ENCODE data around the gene MTNR1A.

MTNR1A gene

DNA sequence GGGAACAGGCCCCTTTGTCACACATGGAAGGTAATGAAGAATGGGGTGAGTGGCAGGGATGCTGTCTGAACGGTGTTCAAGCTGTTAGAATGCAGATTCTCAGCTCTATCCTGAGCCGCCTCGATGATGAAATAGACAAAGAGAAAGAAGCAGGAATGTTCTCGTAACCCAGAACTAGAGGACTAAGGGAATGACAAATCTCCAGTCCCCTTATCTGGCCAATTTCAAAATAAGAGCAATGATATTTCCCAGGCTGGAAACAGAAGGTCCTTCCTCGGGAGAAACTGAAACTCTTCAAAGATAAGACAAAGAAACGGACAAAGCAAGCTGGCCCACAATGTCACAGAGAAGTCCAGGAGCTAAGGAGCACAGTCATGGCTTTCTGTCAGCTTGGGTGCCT lies 29.5 kb upstream of the MTNR1A start:
- TF ChIP-seq CTCF (IDR thresholded peaks at IDR 0.05; ENCODE audit: poor library complexity, severe bottlenecking): no peak
- no peaks in the 10 kb centered on the region for H3K4me1 ChIP-seq (ENCODE audit: insufficient read depth, poor library complexity, severe bottlenecking)
- no peaks in the 10 kb centered on the region for H3K27me3 ChIP-seq (ENCODE audit: insufficient read depth, poor library complexity, severe bottlenecking)
- ATAC-seq (ENCODE audit: low read depth) (no peak), DNase-seq (ENCODE audit: low spot score) (no peak)
- H3K9me3 ChIP-seq (ENCODE audit: severe bottlenecking): no peaks in the 10 kb centered on the region
- H3K4me3 ChIP-seq (ENCODE audit: severe bottlenecking): no peak overlapping the region
- H3K27ac ChIP-seq (ENCODE audit: poor library complexity, severe bottlenecking): no peak overlapping the region
- peaks cover 74% of the 10 kb centered on the region for H3K36me3 ChIP-seq (ENCODE audit: low read depth)

DNA sequence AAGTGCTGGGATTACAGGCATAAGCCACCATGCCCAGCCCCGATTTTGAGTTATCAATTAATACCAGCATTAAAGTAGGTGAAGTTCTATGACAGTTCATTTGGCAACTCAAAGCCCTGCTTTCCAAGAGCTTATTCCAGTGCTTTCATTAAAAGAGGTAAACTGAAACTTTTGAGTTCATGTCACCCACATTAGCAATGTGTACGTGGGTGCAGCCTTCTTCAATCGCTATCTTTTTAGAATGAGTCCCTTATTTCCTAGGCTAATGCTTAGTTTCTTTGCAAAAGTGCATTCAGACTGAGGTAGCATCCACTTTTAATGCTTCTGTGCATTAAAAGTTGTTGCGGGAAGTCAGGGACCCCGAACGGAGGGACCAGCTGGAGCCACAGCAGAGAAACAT lies 26.1 kb upstream of the MTNR1A start:
- ATAC-seq (ENCODE audit: low read depth) (no peak), DNase-seq (ENCODE audit: low spot score) (no peak)
- no peaks in the 10 kb centered on the region for H3K9me3 ChIP-seq (ENCODE audit: severe bottlenecking)
- H3K4me3 ChIP-seq (ENCODE audit: severe bottlenecking): no peak overlapping the region
- no peaks in the 10 kb centered on the region for H3K27me3 ChIP-seq (ENCODE audit: insufficient read depth, poor library complexity, severe bottlenecking)
- peaks cover 39% of the 10 kb centered on the region for H3K36me3 ChIP-seq (ENCODE audit: low read depth)
- no peak for TF ChIP-seq CTCF (IDR thresholded peaks at IDR 0.05; ENCODE audit: poor library complexity, severe bottlenecking)
- H3K27ac ChIP-seq (ENCODE audit: poor library complexity, severe bottlenecking): no peak overlapping the region
- no peaks in the 10 kb centered on the region for H3K4me1 ChIP-seq (ENCODE audit: insufficient read depth, poor library complexity, severe bottlenecking)

GRCh38 chr4:186580669-186581068 lies 25.3 kb upstream of the MTNR1A start:
- ATAC-seq (ENCODE audit: low read depth): no peak
- no peak for TF ChIP-seq CTCF (IDR thresholded peaks at IDR 0.05; ENCODE audit: poor library complexity, severe bottlenecking)
- Histone ChIP-seq H3K9me3 (ENCODE audit: severe bottlenecking) (no peaks in the 10 kb centered on the region), H3K27ac (ENCODE audit: poor library complexity, severe bottlenecking) (no peak overlapping the region), H3K36me3 (ENCODE audit: low read depth) (peaks cover 31% of the 10 kb centered on the region), H3K4me3 (ENCODE audit: severe bottlenecking) (no peak overlapping the region), H3K27me3 (ENCODE audit: insufficient read depth, poor library complexity, severe bottlenecking) (no peaks in the 10 kb centered on the region), H3K4me1 (ENCODE audit: insufficient read depth, poor library complexity, severe bottlenecking) (no peaks in the 10 kb centered on the region)
- DNase-seq (ENCODE audit: low spot score): no peak

DNA sequence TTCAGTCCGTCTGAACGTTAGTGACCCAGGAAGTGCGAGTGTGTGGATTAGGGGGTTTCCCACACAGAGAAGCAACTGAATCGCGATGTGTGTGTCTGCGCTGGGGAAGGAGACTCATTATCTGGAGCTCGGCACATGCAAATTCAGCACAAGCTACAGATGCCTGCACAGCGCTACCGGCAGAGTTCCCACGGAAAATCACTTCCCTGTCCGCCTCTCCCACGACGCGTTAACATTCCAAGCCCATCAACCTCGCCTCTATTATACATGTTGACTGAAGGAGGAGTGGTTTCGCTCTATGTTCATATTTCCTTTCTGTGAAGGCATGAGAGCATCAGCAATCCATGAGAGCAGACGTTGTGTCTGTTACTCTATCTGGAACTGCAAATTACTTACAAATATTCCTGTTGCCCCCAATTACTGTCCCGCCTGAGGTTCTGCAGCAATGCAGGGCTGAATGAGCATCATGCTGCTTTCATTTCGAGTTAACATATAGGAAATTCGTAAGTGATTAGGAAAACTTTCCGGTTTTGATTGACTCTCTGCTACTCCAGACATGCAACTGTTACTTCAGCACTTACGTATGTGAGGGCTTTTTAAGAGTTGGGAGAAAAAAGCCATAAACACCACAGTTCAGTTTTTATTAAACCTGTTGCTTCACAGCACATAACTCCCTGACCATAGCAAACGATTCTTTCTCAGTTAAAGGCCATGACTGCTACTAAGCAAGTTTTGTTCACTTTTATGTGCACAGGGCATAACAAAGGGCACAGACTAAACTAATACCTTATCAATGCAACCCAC lies 15.0 kb upstream of the MTNR1A start:
- Histone ChIP-seq H3K36me3 (ENCODE audit: low read depth) (no peaks in the 10 kb centered on the region), H3K4me1 (ENCODE audit: insufficient read depth, poor library complexity, severe bottlenecking) (no peaks in the 10 kb centered on the region), H3K27me3 (ENCODE audit: insufficient read depth, poor library complexity, severe bottlenecking) (no peaks in the 10 kb centered on the region), H3K9me3 (ENCODE audit: severe bottlenecking) (no peaks in the 10 kb centered on the region), H3K27ac (ENCODE audit: poor library complexity, severe bottlenecking) (no peak overlapping the region), H3K4me3 (ENCODE audit: severe bottlenecking) (no peak overlapping the region)
- no peak for TF ChIP-seq CTCF (IDR thresholded peaks at IDR 0.05; ENCODE audit: poor library complexity, severe bottlenecking)
- no peak for DNase-seq (ENCODE audit: low spot score)
- peak; percentile 36; the same call in 2 of the 3 replicates for ATAC-seq (ENCODE audit: low read depth)

DNA sequence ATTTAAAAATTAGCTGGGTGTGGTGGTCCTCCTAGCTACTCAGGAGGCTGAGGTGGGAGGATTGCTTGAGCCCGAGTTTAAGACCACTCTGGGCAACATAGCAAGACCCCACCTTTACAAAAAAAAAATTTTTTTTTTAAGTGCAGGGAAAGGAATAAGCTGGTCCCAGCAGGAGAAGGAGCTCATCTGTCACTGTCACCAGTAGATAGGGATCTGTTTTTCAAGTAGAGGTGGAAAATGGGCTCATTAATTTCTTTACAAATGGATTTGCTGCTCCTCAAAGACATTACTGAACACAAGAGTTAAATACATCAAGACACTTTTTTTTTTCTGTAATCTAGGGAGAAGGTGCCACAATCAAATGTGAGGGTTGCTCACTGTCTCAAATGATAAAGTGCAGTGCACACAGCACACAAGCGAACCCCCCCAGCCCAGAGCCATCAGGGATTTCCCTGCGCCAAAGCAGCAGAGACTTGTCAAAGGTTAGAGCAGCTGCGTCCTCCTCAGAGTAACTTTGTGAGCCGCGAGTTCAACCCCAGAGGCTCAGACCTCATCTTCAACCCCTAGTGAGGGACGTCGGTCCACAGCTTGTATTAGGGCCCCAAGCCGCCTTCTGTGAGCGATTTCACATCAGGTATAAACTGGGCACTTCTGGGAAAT lies 14.3 kb upstream of the MTNR1A start:
- Histone ChIP-seq H3K36me3 (ENCODE audit: low read depth) (no peaks in the 10 kb centered on the region), H3K27ac (ENCODE audit: poor library complexity, severe bottlenecking) (no peak overlapping the region), H3K4me3 (ENCODE audit: severe bottlenecking) (no peak overlapping the region), H3K4me1 (ENCODE audit: insufficient read depth, poor library complexity, severe bottlenecking) (no peaks in the 10 kb centered on the region), H3K27me3 (ENCODE audit: insufficient read depth, poor library complexity, severe bottlenecking) (no peaks in the 10 kb centered on the region), H3K9me3 (ENCODE audit: severe bottlenecking) (no peaks in the 10 kb centered on the region)
- DNase-seq (ENCODE audit: low spot score) (no peak), ATAC-seq (ENCODE audit: low read depth) (no peak)
- TF ChIP-seq CTCF (IDR thresholded peaks at IDR 0.05; ENCODE audit: poor library complexity, severe bottlenecking): no peak

Data from RWPE2 (cell line).